Mammary epithelial cell (primary cell): ENCODE results near the gene DDX56.

ENCODE experiments used
- CTCF ChIP-seq, 2 donors: IDR thresholded peaks in 1 of 2; conservative IDR thresholded peaks in 1 of 2; 2 replicates each; pipeline ENCODE4 v1.5.1; 2011 to 2012; ENCODE audit warnings: inconsistent platforms in 2 of 2, low read length in 2 of 2, mild to moderate bottlenecking in 2 of 2, control low read depth in 1 of 2, low read depth in 1 of 2; ENCODE audit not compliant: insufficient read depth in 1 of 2; ENCODE audit errors: extremely low read depth in 1 of 2
- EZH2 ChIP-seq: IDR thresholded peaks from 2 replicates; pipeline ENCODE4 v1.6.1; 2012; ENCODE audit warnings: low read length, inconsistent platforms, borderline replicate concordance

GRCh38 chr7:44557485-44557884, 16.2 kb downstream of the DDX56 start:
- TF ChIP-seq CTCF (conservative IDR thresholded peaks at IDR 0.05 in 1 of 2, IDR thresholded peaks at IDR 0.05 in 1 of 2; ENCODE audit: extremely low read depth in 1 of 2, insufficient read depth in 1 of 2, low read depth in 1 of 2, low read length in 2 of 2) (no peak), EZH2 (no peak)
